ENCODE data around the gene GBP1. TPM values are rescaled to one million over a fixed set of nuclear protein-coding genes. Genes with fewer than 3 reads are reported as not detected.

Gene GBP1
- total and polyA plus RNA-seq, 2 donors (not counting 3 experiments of a cell fraction or from before 2014, with no cell fraction given): 11.6 to 28.0 TPM

- Histone ChIP-seq H3K27ac (ENCODE audit: insufficient read depth, low read depth, low read length) (no peak overlapping the region), H3K4me1 (ENCODE audit: control insufficient read depth, extremely low read depth, insufficient read depth, low read length) (peaks cover 2% of the 10 kb centered on the region), H3K9me1 (replicated peaks; ENCODE audit: control insufficient read depth, extremely low read depth, insufficient read depth, low read length) (no peaks in the 10 kb centered on the region), H3K27me3 (ENCODE audit: control insufficient read depth in 2 of 2, insufficient read depth in 2 of 2, low read length in 2 of 2) (peaks cover 0 to 8% of the 10 kb centered on the region in 2 experiments), H3K9ac (replicated peaks; ENCODE audit: extremely low read depth, insufficient read depth, low read length) (no peak overlapping the region), H4K20me1 (replicated peaks; ENCODE audit: control insufficient read depth, extremely low read depth, insufficient read depth, low read length) (no peaks in the 10 kb centered on the region), H3K4me2 (ENCODE audit: insufficient read depth, low read length) (no peak overlapping the region), H3K36me3 (ENCODE audit: control insufficient read depth in 2 of 2, extremely low read depth in 1 of 2, insufficient read depth in 2 of 2, low read length in 2 of 2) (no peaks in the 10 kb centered on the region), H3K4me3 (replicated peaks in 1 of 3; ENCODE audit: insufficient read depth in 1 of 3, low read depth in 1 of 3, low read length in 3 of 3) (no peak overlapping the region), H3K79me2 (ENCODE audit: control insufficient read depth, insufficient read depth, low read length) (no peaks in the 10 kb centered on the region), H3K9me3 (replicated peaks; ENCODE audit: control insufficient read depth, insufficient read depth, low read length) (no peaks in the 10 kb centered on the region), H2AFZ (ENCODE audit: low read depth, low read length) (no peak overlapping the region)
- ChIA-PET CTCF (interaction anchor here (0.7 to 2.7 kb wide), 3 partner anchors 11 to 72 kb away, joined by 3 to 18 read pairs (median 5); no protein-coding TSS in a partner anchor), POLR2A (no interaction called here)
- FAIRE-seq (no peak), DNase-seq (ENCODE audit: low read depth, low spot score) (no peak)
- intact Hi-C loops (cut with micrococcal nuclease) (no loop called here), dilution Hi-C loops (cut with MboI; ENCODE audit: extremely low pct_ligation_motif_present, low sequenced_read_pairs) (no loop called here)
- TF ChIP-seq, protein P1, sequence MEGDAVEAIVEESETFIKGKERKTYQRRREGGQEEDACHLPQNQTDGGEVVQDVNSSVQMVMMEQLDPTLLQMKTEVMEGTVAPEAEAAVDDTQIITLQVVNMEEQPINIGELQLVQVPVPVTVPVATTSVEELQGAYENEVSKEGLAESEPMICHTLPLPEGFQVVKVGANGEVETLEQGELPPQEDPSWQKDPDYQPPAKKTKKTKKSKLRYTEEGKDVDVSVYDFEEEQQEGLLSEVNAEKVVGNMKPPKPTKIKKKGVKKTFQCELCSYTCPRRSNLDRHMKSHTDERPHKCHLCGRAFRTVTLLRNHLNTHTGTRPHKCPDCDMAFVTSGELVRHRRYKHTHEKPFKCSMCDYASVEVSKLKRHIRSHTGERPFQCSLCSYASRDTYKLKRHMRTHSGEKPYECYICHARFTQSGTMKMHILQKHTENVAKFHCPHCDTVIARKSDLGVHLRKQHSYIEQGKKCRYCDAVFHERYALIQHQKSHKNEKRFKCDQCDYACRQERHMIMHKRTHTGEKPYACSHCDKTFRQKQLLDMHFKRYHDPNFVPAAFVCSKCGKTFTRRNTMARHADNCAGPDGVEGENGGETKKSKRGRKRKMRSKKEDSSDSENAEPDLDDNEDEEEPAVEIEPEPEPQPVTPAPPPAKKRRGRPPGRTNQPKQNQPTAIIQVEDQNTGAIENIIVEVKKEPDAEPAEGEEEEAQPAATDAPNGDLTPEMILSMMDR (IDR thresholded peaks at IDR 0.05; ENCODE audit: extremely low read depth in 1 of 2, insufficient read depth in 1 of 2, low read depth in 1 of 2, low read length in 2 of 2): no peak
- TF ChIP-seq EZH2 (IDR thresholded peaks at IDR 0.05; ENCODE audit: borderline replicate concordance, low read depth, low read length, severe bottlenecking) (no peak), POLR2A (IDR thresholded peaks at IDR 0.05; ENCODE audit: low read depth, low read length) (no peak)
- no TSS peak for BruUV-seq (replicated peaks)
Measured at GRCh38 chr1:89070509-89070908, 5.5 kb upstream of the GBP1 start.

GRCh38 chr1:89069951-89070350, 4.9 kb upstream of the GBP1 start:
- Histone ChIP-seq H3K9me1 (replicated peaks; ENCODE audit: control insufficient read depth, extremely low read depth, insufficient read depth, low read length) (no peaks in the 10 kb centered on the region), H3K4me2 (ENCODE audit: insufficient read depth, low read length) (peak overlapping the region; percentile 42), H3K36me3 (ENCODE audit: control insufficient read depth in 2 of 2, extremely low read depth in 1 of 2, insufficient read depth in 2 of 2, low read length in 2 of 2) (no peaks in the 10 kb centered on the region), H3K27me3 (ENCODE audit: control insufficient read depth in 2 of 2, insufficient read depth in 2 of 2, low read length in 2 of 2) (peaks cover 0 to 8% of the 10 kb centered on the region in 2 experiments), H2AFZ (ENCODE audit: low read depth, low read length) (peak overlapping the region; percentile 33), H3K27ac (ENCODE audit: insufficient read depth, low read depth, low read length) (no peak overlapping the region), H4K20me1 (replicated peaks; ENCODE audit: control insufficient read depth, extremely low read depth, insufficient read depth, low read length) (no peaks in the 10 kb centered on the region), H3K4me3 (replicated peaks in 1 of 3; ENCODE audit: insufficient read depth in 1 of 3, low read depth in 1 of 3, low read length in 3 of 3) (peak overlapping the region in 2 of 3 experiments; percentile 12 to 40), H3K4me1 (ENCODE audit: control insufficient read depth, extremely low read depth, insufficient read depth, low read length) (peaks cover 3% of the 10 kb centered on the region), H3K9me3 (replicated peaks; ENCODE audit: control insufficient read depth, insufficient read depth, low read length) (no peaks in the 10 kb centered on the region), H3K79me2 (ENCODE audit: control insufficient read depth, insufficient read depth, low read length) (no peaks in the 10 kb centered on the region), H3K9ac (replicated peaks; ENCODE audit: extremely low read depth, insufficient read depth, low read length) (no peak overlapping the region)
- TF ChIP-seq, protein P2, sequence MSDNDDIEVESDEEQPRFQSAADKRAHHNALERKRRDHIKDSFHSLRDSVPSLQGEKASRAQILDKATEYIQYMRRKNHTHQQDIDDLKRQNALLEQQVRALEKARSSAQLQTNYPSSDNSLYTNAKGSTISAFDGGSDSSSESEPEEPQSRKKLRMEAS (IDR thresholded peaks at IDR 0.05; ENCODE audit: insufficient read depth, insufficient read length): no peak
- no peak for TF ChIP-seq MYC (IDR thresholded peaks at IDR 0.05; ENCODE audit: low read depth, low read length)
- TF ChIP-seq JUN (IDR thresholded peaks at IDR 0.05; ENCODE audit: borderline replicate concordance, insufficient read depth, insufficient read length, low read depth): no peak
- TF ChIP-seq, protein P1 (IDR thresholded peaks at IDR 0.05; ENCODE audit: extremely low read depth in 1 of 2, insufficient read depth in 1 of 2, low read depth in 1 of 2, low read length in 2 of 2): no peak
- TF ChIP-seq FOS (IDR thresholded peaks at IDR 0.05; ENCODE audit: borderline replicate concordance, insufficient read depth, low read length): no peak
- TF ChIP-seq EZH2 (IDR thresholded peaks at IDR 0.05; ENCODE audit: borderline replicate concordance, low read depth, low read length, severe bottlenecking): no peak
- TF ChIP-seq POLR2A (IDR thresholded peaks at IDR 0.05; ENCODE audit: low read depth, low read length): no peak
- TF ChIP-seq GATA2 (IDR thresholded peaks at IDR 0.05; ENCODE audit: insufficient read depth, insufficient read length, low read depth, low read length): no peak
- no peak for TF ChIP-seq POLR2AphosphoS5 (IDR thresholded peaks at IDR 0.05; ENCODE audit: insufficient read depth, low read depth, low read length)
- intact Hi-C loops (cut with micrococcal nuclease) (no loop called here), dilution Hi-C loops (cut with MboI; ENCODE audit: extremely low pct_ligation_motif_present, low sequenced_read_pairs) (no loop called here)
- BruUV-seq (replicated peaks): no TSS peak
- ChIA-PET POLR2A (no interaction called here), CTCF (interaction anchor here (0.7 to 2.7 kb wide), 4 partner anchors 11 to 96 kb away, joined by 3 to 18 read pairs (median 4); no protein-coding TSS in a partner anchor)
- DNase-seq (ENCODE audit: low read depth, low spot score) (no peak), FAIRE-seq (no peak)

All from endothelial cell of umbilical vein (primary cell).